HG03520 (cell line): ENCODE results near the gene SLC40A1.

Source experiments
- ATAC-seq: cut with Tn5 transposase; IDR thresholded peaks from one replicate; pipeline ENCODE4 v1.9.1; 2021; ENCODE audit warnings: mild to moderate bottlenecking, moderate library complexity; ENCODE audit not compliant: unreplicated experiment

The SLC40A1 gene

GRCh38 chr2:189517847-189518535 is 62.6 kb downstream of the SLC40A1 start:
- no peak for ATAC-seq

- ATAC-seq = no peak
These were observed 64.0 kb downstream of the SLC40A1 start for GRCh38 chr2:189516546-189516945.

- no peak for ATAC-seq
These were observed 65.3 kb downstream of the SLC40A1 start for GRCh38 chr2:189515264-189515663.

- no peak for ATAC-seq
These were observed 66.5 kb downstream of the SLC40A1 start for GRCh38 chr2:189514104-189514503.

- no peak for ATAC-seq
These were observed 67.7 kb downstream of the SLC40A1 start for GRCh38 chr2:189512879-189513278.

GRCh38 chr2:189511960-189512319 is 68.6 kb downstream of the SLC40A1 start:
- ATAC-seq = no peak

- ATAC-seq = no peak
These were observed 69.2 kb downstream of the SLC40A1 start for GRCh38 chr2:189511210-189511959.
